ENCODE data around the gene KRTAP23-1.

- no peak for TF ChIP-seq CTCF (conservative IDR thresholded peaks at IDR 0.05; ENCODE audit: low read length)
- TF ChIP-seq EZH2phosphoT487 (IDR thresholded peaks at IDR 0.05; ENCODE audit: borderline replicate concordance, low read depth, low read length) = no peak
Observed at GRCh38 chr21:30306884-30307283, 41.5 kb downstream of the KRTAP23-1 start.
